ENCODE data around the gene LRRK2. TPM values are rescaled to one million over a fixed set of nuclear protein-coding genes. Genes with fewer than 3 reads are reported as not detected.
"Not testable (repeated sequence)": the region's sequence is repeated elsewhere in the genome, so short reads cannot be mapped to it uniquely, and the experiment has no call there.

Gene LRRK2
- total RNA-seq, 1 experiment from 2014 or later: 3.1 TPM

DNA sequence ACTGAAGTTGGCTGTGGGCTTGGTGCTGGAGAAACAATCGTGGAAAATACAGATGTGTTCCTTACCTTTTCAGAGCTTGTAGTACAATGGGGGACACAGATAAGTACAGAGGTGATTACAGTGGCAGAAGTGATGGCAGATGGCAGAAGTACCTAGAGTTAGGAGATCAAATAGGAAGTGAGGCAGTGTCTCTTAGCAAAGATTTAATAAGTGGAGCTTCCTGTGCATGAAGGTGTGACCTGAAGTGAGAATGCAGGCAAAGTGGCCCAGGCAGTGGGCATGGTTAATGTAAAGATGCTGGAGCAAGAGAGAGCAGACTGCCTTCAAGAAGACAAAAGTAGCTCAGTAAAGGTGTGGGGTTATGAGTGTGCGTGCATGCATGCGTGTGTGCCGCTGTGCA, 16.0 kb downstream of the LRRK2 start:
- DNase-seq (ENCODE audit: low spot score): no peak
- TF ChIP-seq, protein P1, sequence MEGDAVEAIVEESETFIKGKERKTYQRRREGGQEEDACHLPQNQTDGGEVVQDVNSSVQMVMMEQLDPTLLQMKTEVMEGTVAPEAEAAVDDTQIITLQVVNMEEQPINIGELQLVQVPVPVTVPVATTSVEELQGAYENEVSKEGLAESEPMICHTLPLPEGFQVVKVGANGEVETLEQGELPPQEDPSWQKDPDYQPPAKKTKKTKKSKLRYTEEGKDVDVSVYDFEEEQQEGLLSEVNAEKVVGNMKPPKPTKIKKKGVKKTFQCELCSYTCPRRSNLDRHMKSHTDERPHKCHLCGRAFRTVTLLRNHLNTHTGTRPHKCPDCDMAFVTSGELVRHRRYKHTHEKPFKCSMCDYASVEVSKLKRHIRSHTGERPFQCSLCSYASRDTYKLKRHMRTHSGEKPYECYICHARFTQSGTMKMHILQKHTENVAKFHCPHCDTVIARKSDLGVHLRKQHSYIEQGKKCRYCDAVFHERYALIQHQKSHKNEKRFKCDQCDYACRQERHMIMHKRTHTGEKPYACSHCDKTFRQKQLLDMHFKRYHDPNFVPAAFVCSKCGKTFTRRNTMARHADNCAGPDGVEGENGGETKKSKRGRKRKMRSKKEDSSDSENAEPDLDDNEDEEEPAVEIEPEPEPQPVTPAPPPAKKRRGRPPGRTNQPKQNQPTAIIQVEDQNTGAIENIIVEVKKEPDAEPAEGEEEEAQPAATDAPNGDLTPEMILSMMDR (conservative IDR thresholded peaks at IDR 0.05; ENCODE audit: low read depth, low read length): no peak
- TF ChIP-seq EZH2 (IDR thresholded peaks at IDR 0.05; ENCODE audit: borderline replicate concordance, low read depth, low read length, poor library complexity, severe bottlenecking): no peak
- no TSS peak for BruUV-seq (replicated peaks)
- intact Hi-C loops (cut with micrococcal nuclease; ENCODE audit: unreplicated experiment): no loop called here
- CTCF ChIA-PET: no interaction called here
- POLR2A ChIA-PET (ENCODE audit: low non-redundant PET): no interaction called here
- H3K4me3 ChIP-seq (ENCODE audit: low read depth, low read length, poor library complexity, severe bottlenecking): no peak overlapping the region
- H3K27ac ChIP-seq (ENCODE audit: low read depth, low read length, poor library complexity, severe bottlenecking): no peak overlapping the region
- no peaks in the 10 kb centered on the region for H3K36me3 ChIP-seq (ENCODE audit: insufficient read depth, low read length, poor library complexity, severe bottlenecking)
- H3K9me3 ChIP-seq (ENCODE audit: low read depth, low read length, poor library complexity, severe bottlenecking): no peaks in the 10 kb centered on the region
- H3K27me3 ChIP-seq (replicated peaks; ENCODE audit: insufficient read depth, low read depth, low read length, poor library complexity): no peaks in the 10 kb centered on the region
- no peaks in the 10 kb centered on the region for H3K4me1 ChIP-seq (ENCODE audit: insufficient read depth, low read length, poor library complexity, severe bottlenecking)

- TF ChIP-seq, protein P1 (conservative IDR thresholded peaks at IDR 0.05; ENCODE audit: low read depth, low read length): no peak
- no peak for TF ChIP-seq EZH2 (IDR thresholded peaks at IDR 0.05; ENCODE audit: borderline replicate concordance, low read depth, low read length, poor library complexity, severe bottlenecking)
- ChIA-PET POLR2A (ENCODE audit: low non-redundant PET) (no interaction called here), CTCF (no interaction called here)
- BruUV-seq (replicated peaks): no TSS peak
- H3K27me3 ChIP-seq (replicated peaks; ENCODE audit: insufficient read depth, low read depth, low read length, poor library complexity): no peaks in the 10 kb centered on the region
- H3K4me3 ChIP-seq (ENCODE audit: low read depth, low read length, poor library complexity, severe bottlenecking): no peak overlapping the region
- no peaks in the 10 kb centered on the region for H3K4me1 ChIP-seq (ENCODE audit: insufficient read depth, low read length, poor library complexity, severe bottlenecking)
- intact Hi-C loops (cut with micrococcal nuclease; ENCODE audit: unreplicated experiment): no loop called here
- H3K36me3 ChIP-seq (ENCODE audit: insufficient read depth, low read length, poor library complexity, severe bottlenecking): no peaks in the 10 kb centered on the region
- DNase-seq (ENCODE audit: low spot score): no peak
- H3K9me3 ChIP-seq (ENCODE audit: low read depth, low read length, poor library complexity, severe bottlenecking): no peaks in the 10 kb centered on the region
- no peak overlapping the region for H3K27ac ChIP-seq (ENCODE audit: low read depth, low read length, poor library complexity, severe bottlenecking)
Observed at GRCh38 chr12:40241741-40242140, 16.9 kb downstream of the LRRK2 start.

DNA sequence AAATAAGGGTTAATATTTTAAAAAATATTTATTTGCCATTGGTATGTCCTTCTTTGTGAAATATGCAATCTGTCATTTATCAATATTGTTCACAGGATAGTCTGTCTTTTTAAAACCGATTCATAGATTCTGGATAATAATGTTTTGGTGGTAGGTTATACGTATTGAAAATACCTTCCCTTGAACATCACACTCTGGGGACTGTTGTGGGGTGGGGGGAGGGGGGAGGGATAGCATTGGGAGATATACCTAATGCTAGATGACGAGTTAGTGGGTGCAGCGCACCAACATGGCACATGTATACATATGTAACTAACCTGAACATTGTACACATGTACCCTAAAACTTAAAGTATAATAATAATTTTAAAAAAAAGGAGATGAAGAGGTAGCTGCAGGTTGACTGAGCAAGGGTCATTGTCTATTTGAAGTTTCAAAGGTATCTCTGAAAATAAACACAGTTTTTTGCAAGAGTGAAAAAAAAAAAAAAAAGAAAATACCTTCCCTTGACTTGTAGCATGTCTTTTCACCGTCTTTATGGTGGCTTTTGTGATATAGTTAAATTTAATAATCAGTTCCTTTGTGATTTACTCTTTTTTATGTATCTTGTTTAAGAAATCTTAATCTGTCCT, 19.8 kb downstream of the LRRK2 start:
- H3K4me3 ChIP-seq (ENCODE audit: low read depth, low read length, poor library complexity, severe bottlenecking); BruUV-seq (replicated peaks); H3K9me3 ChIP-seq (ENCODE audit: low read depth, low read length, poor library complexity, severe bottlenecking); H3K4me1 ChIP-seq (ENCODE audit: insufficient read depth, low read length, poor library complexity, severe bottlenecking); CTCF ChIA-PET; POLR2A ChIA-PET (ENCODE audit: low non-redundant PET); H3K27ac ChIP-seq (ENCODE audit: low read depth, low read length, poor library complexity, severe bottlenecking); H3K27me3 ChIP-seq (replicated peaks; ENCODE audit: insufficient read depth, low read depth, low read length, poor library complexity); H3K36me3 ChIP-seq (ENCODE audit: insufficient read depth, low read length, poor library complexity, severe bottlenecking); DNase-seq (ENCODE audit: low spot score): not testable (repeated sequence)
- intact Hi-C loops (cut with micrococcal nuclease; ENCODE audit: unreplicated experiment): loop anchor here (5.0 kb wide), 1 partner anchor 43 kb away; no protein-coding TSS in a partner anchor

DNA sequence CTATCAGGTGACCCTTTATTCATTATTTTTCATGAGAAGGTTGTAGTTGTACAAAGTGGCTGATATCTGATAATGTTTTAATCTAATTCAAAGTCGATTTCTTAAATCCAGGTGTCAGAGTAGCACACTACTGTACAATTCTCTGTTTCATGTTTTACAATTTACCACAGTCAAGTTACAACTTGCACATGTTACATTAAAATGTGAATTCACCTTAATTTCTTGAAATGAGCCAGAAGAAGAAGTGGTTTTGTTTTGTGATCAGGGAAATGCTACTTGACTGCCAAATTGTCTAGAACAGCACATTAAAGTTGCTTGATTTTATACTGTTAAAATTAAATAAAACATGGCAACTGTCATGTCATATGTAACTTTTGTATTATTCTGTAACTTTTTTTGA, 23.2 kb downstream of the LRRK2 start:
- no TSS peak for BruUV-seq (replicated peaks)
- no peak overlapping the region for H3K4me3 ChIP-seq (ENCODE audit: low read depth, low read length, poor library complexity, severe bottlenecking)
- POLR2A ChIA-PET (ENCODE audit: low non-redundant PET): no interaction called here

More for the DNA sequence above, 23.2 kb downstream of the LRRK2 start:
- TF ChIP-seq EZH2 (IDR thresholded peaks at IDR 0.05; ENCODE audit: borderline replicate concordance, low read depth, low read length, poor library complexity, severe bottlenecking): no peak
- TF ChIP-seq, protein P1 (conservative IDR thresholded peaks at IDR 0.05; ENCODE audit: low read depth, low read length): no peak
- DNase-seq (ENCODE audit: low spot score): no peak
- H3K27ac ChIP-seq (ENCODE audit: low read depth, low read length, poor library complexity, severe bottlenecking): no peak overlapping the region
- H3K9me3 ChIP-seq (ENCODE audit: low read depth, low read length, poor library complexity, severe bottlenecking): no peaks in the 10 kb centered on the region
- no peaks in the 10 kb centered on the region for H3K4me1 ChIP-seq (ENCODE audit: insufficient read depth, low read length, poor library complexity, severe bottlenecking)
- CTCF ChIA-PET: no interaction called here
- H3K27me3 ChIP-seq (replicated peaks; ENCODE audit: insufficient read depth, low read depth, low read length, poor library complexity): no peaks in the 10 kb centered on the region
- intact Hi-C loops (cut with micrococcal nuclease; ENCODE audit: unreplicated experiment): loop anchor here (5.0 kb wide), 1 partner anchor 39 kb away; no protein-coding TSS in a partner anchor
- H3K36me3 ChIP-seq (ENCODE audit: insufficient read depth, low read length, poor library complexity, severe bottlenecking): no peaks in the 10 kb centered on the region

All from A673 (cell line).